Cardiac fibroblast (primary cell): Measurements from ENCODE around the gene PYGO1.
A peak's percentile ranks its signal among the peaks of the same experiment; 100 is the strongest.

Experiments used
- DNase-seq, 2 donors: peaks; one replicate each; pipeline versions ENCODE4 v3.0.0 to v3.0.0-alpha.2; 2010; ENCODE audit warnings: low read depth in 2 of 2
- H3K4me3 ChIP-seq, 2 donors: replicated peaks in 1 of 2; 1 replicate in 1 of 2; 2 replicates in 1 of 2; pipeline ENCODE4 v1.5.1; 2011; ENCODE audit warnings: low read depth in 2 of 2, low read length in 2 of 2, mild to moderate bottlenecking in 2 of 2, moderate library complexity in 1 of 2
- CTCF ChIP-seq: IDR thresholded peaks from one replicate; pipeline ENCODE4 v1.5.1; 2011; ENCODE audit warnings: low read depth, mild to moderate bottlenecking, low read length, inconsistent platforms

The PYGO1 gene

GRCh38 chr15:55627730-55628368 lies 39.7 kb upstream of the PYGO1 start:
- no peak for TF ChIP-seq CTCF
- no peak overlapping the region for H3K4me3 ChIP-seq
- peak; percentile 86 to 95 for DNase-seq

DNA sequence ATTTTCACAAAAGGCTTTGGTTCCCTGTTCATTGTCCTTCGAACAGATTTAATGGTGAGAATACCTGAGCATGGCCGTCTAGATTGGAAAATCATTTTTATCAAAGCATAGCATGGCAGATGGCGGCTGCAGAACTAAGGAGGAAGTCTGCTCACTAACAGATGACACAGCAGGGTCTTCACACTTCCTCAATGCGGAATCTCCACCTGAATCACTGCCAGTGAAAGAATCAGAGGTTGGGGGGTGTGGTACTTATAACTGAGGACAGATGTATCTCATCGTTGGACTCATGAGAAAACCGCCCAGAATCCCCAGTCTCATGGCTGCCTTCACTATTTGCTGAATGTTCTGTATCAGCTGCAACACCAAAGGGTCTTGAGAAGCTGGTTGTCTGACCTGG lies 31.6 kb upstream of the PYGO1 start:
- no peak overlapping the region for H3K4me3 ChIP-seq
- no peak for TF ChIP-seq CTCF
- no peak for DNase-seq

DNA sequence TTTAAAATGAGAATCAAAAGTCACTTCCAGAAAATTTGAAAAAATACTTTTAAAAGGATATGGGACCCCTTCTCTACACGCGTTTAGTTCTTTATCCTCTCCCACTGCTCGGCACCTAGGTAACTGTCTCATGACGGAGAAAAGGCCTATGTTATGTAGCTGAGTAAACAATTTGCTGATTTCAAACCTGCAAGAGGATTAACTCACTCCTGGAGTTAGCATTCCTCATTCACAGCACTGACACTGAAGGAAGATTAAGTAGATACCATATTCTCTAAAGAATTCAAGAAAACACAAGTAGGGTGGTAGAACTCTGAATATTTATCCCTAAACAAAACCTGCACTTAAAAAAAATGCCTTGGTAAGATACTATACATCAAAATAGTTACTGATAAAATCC lies 30.2 kb upstream of the PYGO1 start:
- TF ChIP-seq CTCF = no peak
- H3K4me3 ChIP-seq = no peak overlapping the region
- DNase-seq = no peak

GRCh38 chr15:55615445-55615844 lies 27.3 kb upstream of the PYGO1 start:
- no peak for TF ChIP-seq CTCF
- no peak for DNase-seq
- H3K4me3 ChIP-seq = no peak overlapping the region

DNA sequence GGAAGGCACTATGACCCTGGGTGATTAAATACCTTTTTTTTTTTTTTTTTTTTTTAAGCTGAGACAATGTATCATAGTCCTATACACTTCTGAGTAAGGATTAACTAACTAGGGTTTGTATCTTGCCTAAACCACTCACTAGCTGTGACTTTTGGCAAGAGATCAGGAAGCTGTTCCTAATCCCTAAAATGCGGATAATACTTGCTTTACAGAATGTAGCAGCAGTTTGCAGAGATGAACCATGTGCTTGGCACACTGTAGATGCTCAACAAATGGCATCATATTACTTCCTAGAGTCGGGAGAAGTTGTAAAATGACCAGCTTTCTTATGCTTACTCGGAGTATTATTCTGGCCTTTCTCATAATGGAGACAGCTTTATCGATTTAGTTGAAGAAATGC lies 25.6 kb upstream of the PYGO1 start:
- H3K4me3 ChIP-seq = no peak overlapping the region
- TF ChIP-seq CTCF = no peak
- DNase-seq = no peak

GRCh38 chr15:55606214-55606613 lies 18.1 kb upstream of the PYGO1 start:
- H3K4me3 ChIP-seq = no peak overlapping the region
- DNase-seq = no peak
- TF ChIP-seq CTCF = no peak

DNA sequence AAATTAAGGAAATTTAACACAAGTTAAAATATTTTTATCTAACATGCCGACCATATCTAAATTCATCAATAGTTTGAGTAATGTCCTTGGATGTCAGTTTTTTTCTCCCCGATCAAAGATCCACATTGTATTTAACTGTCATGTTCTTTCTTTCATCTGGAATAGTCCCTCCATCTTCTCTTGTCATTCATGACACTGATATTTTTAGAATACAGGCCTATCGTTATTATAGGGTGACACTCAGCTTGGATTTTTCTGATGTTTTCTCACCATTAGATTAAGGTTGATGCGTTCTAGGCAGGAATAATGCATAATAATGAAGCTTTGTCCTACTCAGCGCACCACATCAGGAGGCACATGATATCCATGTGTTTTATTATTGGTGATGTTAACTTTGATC lies 13.2 kb upstream of the PYGO1 start:
- no peak for DNase-seq
- H3K4me3 ChIP-seq = no peak overlapping the region
- no peak for TF ChIP-seq CTCF
